GM19372 (cell line): ENCODE data around the gene OR13C5.
"Not testable (repeated sequence)": the region's sequence is repeated elsewhere in the genome, so short reads cannot be mapped to it uniquely, and the experiment has no call there.

Experiments
- ATAC-seq: cut with Tn5 transposase; IDR thresholded peaks from one replicate; pipeline ENCODE4 v1.9.1; 2021; ENCODE audit warnings: mild to moderate bottlenecking, low read depth, moderate library complexity; ENCODE audit not compliant: unreplicated experiment

The OR13C5 gene

GRCh38 chr9:104599313-104599712 lies at the start of gene OR13C5:
Gene OR13C5, minus strand, starts transcription at chr9:104599413. Its CDS starts 0 bp downstream, at chr9:104599413.
- ATAC-seq = not testable (repeated sequence)

GRCh38 chr9:104635456-104635855 lies 36.2 kb upstream of the OR13C5 start:
- ATAC-seq = no peak

- no peak for ATAC-seq
These were observed 34.8 kb upstream of the OR13C5 start for GRCh38 chr9:104633976-104634520.

- ATAC-seq = not testable (repeated sequence)
These were observed 26.8 kb upstream of the OR13C5 start for GRCh38 chr9:104625964-104626363.

- no peak for ATAC-seq
These were observed 18.9 kb upstream of the OR13C5 start, which contains the start of gene OR13C9 for GRCh38 chr9:104618104-104618503. Gene OR13C9, minus strand, starts transcription at chr9:104618204. Its CDS starts 0 bp downstream, at chr9:104618204.

GRCh38 chr9:104617418-104617817 lies 18.2 kb upstream of the OR13C5 start:
- ATAC-seq = no peak

GRCh38 chr9:104611213-104611612 lies 12.0 kb upstream of the OR13C5 start:
- no peak for ATAC-seq

- no peak for ATAC-seq
These were observed 9.1 kb upstream of the OR13C5 start for GRCh38 chr9:104608336-104608735.

- no peak for ATAC-seq
These were observed 6.9 kb upstream of the OR13C5 start for GRCh38 chr9:104606152-104606551.

GRCh38 chr9:104605527-104605926 lies 6.3 kb upstream of the OR13C5 start, which contains the start of gene OR13C2:
Gene OR13C2, minus strand, starts transcription at chr9:104605627. Its CDS starts 0 bp downstream, at chr9:104605627.
- ATAC-seq = not testable (repeated sequence)

- no peak for ATAC-seq
These were observed 5.6 kb upstream of the OR13C5 start for GRCh38 chr9:104604801-104605200.

GRCh38 chr9:104598749-104599148 lies 464 bp downstream of the OR13C5 start:
- not testable (repeated sequence) for ATAC-seq

GRCh38 chr9:104589626-104590025 lies 9.6 kb downstream of the OR13C5 start:
- no peak for ATAC-seq

- ATAC-seq = no peak
These were observed 12.6 kb downstream of the OR13C5 start for GRCh38 chr9:104586496-104587180.

GRCh38 chr9:104580562-104580961 lies 18.7 kb downstream of the OR13C5 start:
- no peak for ATAC-seq

GRCh38 chr9:104577263-104577662 lies 21.9 kb downstream of the OR13C5 start:
- no peak for ATAC-seq

GRCh38 chr9:104575456-104575855 lies 23.8 kb downstream of the OR13C5 start:
- ATAC-seq = no peak

- ATAC-seq = no peak
These were observed 26.6 kb downstream of the OR13C5 start for GRCh38 chr9:104572612-104573011.

- ATAC-seq = no peak
These were observed 30.3 kb downstream of the OR13C5 start, which contains the start of gene OR13C8 for GRCh38 chr9:104568868-104569267. Gene OR13C8, plus strand, starts transcription at chr9:104569168. Its CDS starts 0 bp downstream, at chr9:104569168.

GRCh38 chr9:104564358-104564757 lies 34.9 kb downstream of the OR13C5 start:
- no peak for ATAC-seq

GRCh38 chr9:104556830-104557634 lies 42.2 kb downstream of the OR13C5 start:
- ATAC-seq = no peak
